Endothelial cell of umbilical vein (primary cell): ENCODE data around the gene RBFOX1. TPM values are rescaled to one million over a fixed set of nuclear protein-coding genes. Genes with fewer than 3 reads are reported as not detected.

ENCODE experiments used
- BruUV-seq: library from RNA; stranded (reverse); fragments of 400-500 nt; replicated peaks from 2 replicates; lab custom pipeline; 2021; lab: Mats Ljungman, UMichigan
- CTCF ChIA-PET: fragments of 300-600, 350-600 bp; sonication (Branson Sonifier 250); formaldehyde crosslinking; loops from one replicate; lab custom pipeline; 2021; ENCODE audit warnings: antibody characterized with exemption, inconsistent platforms; lab: Charles Lee
- POLR2A ChIA-PET: fragments of 300-600, 350-600 bp; sonication (Branson Sonifier 250); formaldehyde crosslinking; loops from one replicate; lab custom pipeline; 2021; ENCODE audit warnings: antibody characterized with exemption, inconsistent platforms; lab: Charles Lee
- DNase-seq: peaks from one replicate; pipeline ENCODE4 v3.0.0-alpha.2; 2011; ENCODE audit warnings: low read depth, low spot score
- FAIRE-seq: peaks from 2 replicates; lab custom pipeline; 2011; peaks lifted over from hg19 to GRCh38; lab: Jason Lieb, UNC
- H2AFZ ChIP-seq: 2 replicates; pipeline ENCODE4 v1.6.0; 2012; ENCODE audit warnings: low read depth, low read length, control low read depth, inconsistent platforms
- H3K27ac ChIP-seq: 2 replicates; pipeline ENCODE4 v1.5.1; 2011; ENCODE audit warnings: low read depth, mild to moderate bottlenecking, control low read depth, low read length, moderate library complexity; ENCODE audit not compliant: insufficient read depth
- H3K27me3 ChIP-seq, 2 experiments: 2 replicates each; pipeline versions ENCODE4 v1.6.0 to v1.6.1; 2011; ENCODE audit warnings: low read length in 2 of 2, mixed read lengths in 1 of 2; ENCODE audit not compliant: control insufficient read depth in 2 of 2, insufficient read depth in 2 of 2
- H3K36me3 ChIP-seq, 2 experiments: 2 replicates in 1 of 2; 3 replicates in 1 of 2; pipeline ENCODE4 v1.5.1; 2011; ENCODE audit warnings: low read length in 2 of 2, mild to moderate bottlenecking in 1 of 2, moderate library complexity in 1 of 2; ENCODE audit not compliant: control insufficient read depth in 2 of 2, insufficient read depth in 2 of 2; ENCODE audit errors: extremely low read depth in 1 of 2
- H3K4me1 ChIP-seq: 3 replicates; pipeline ENCODE4 v1.5.1; 2011; ENCODE audit warnings: mild to moderate bottlenecking, low read length; ENCODE audit not compliant: control insufficient read depth, insufficient read depth; ENCODE audit errors: extremely low read depth
- H3K4me2 ChIP-seq: 2 replicates; pipeline ENCODE4 v1.6.1; 2011; ENCODE audit warnings: low read length, control low read depth, mixed read lengths; ENCODE audit not compliant: insufficient read depth
- H3K4me3 ChIP-seq, 3 experiments: fragments of 200-600 bp in 1 of 3; sonication (generic), shearing (Covaris generic) in 1 of 3; replicated peaks in 1 of 3; 2 replicates each; pipeline ENCODE4 v1.5.1; 2011 to 2016; ENCODE audit warnings: control low read depth in 3 of 3, low read length in 3 of 3, mild to moderate bottlenecking in 2 of 3, inconsistent platforms in 1 of 3, low read depth in 1 of 3, moderate library complexity in 1 of 3; ENCODE audit not compliant: insufficient read depth in 1 of 3
- H3K79me2 ChIP-seq: 2 replicates; pipeline ENCODE4 v1.6.0; 2012; ENCODE audit warnings: low read length, inconsistent platforms; ENCODE audit not compliant: control insufficient read depth, insufficient read depth
- H3K9ac ChIP-seq: replicated peaks from 2 replicates; pipeline ENCODE3; 2011; ENCODE audit warnings: low read length, control low read depth; ENCODE audit not compliant: insufficient read depth; ENCODE audit errors: extremely low read depth
- H3K9me1 ChIP-seq: replicated peaks from 3 replicates; pipeline ENCODE4 v1.6.0; 2011; ENCODE audit warnings: mild to moderate bottlenecking, low read length; ENCODE audit not compliant: control insufficient read depth, insufficient read depth; ENCODE audit errors: extremely low read depth
- H3K9me3 ChIP-seq: replicated peaks from 2 replicates; pipeline ENCODE4 v1.5.1; 2012; ENCODE audit warnings: low read length, inconsistent platforms; ENCODE audit not compliant: control insufficient read depth, insufficient read depth
- H4K20me1 ChIP-seq: replicated peaks from 2 replicates; pipeline ENCODE3; 2011; ENCODE audit warnings: mild to moderate bottlenecking, low read length; ENCODE audit not compliant: control insufficient read depth, insufficient read depth; ENCODE audit errors: extremely low read depth
- EZH2 ChIP-seq: IDR thresholded peaks from 2 replicates; pipeline ENCODE4 v1.6.1; 2012; ENCODE audit warnings: borderline replicate concordance, low read depth, mild to moderate bottlenecking, moderate library complexity, low read length, inconsistent platforms; ENCODE audit not compliant: severe bottlenecking
- FOS ChIP-seq: IDR thresholded peaks from 2 replicates; pipeline ENCODE4 v1.6.1; 2011; ENCODE audit warnings: mild to moderate bottlenecking, low read length, moderate library complexity, borderline replicate concordance; ENCODE audit not compliant: insufficient read depth
- GATA2 ChIP-seq: IDR thresholded peaks from 2 replicates; pipeline ENCODE4 v1.7.0; 2011; ENCODE audit warnings: low read depth, mild to moderate bottlenecking, moderate library complexity, mixed read lengths, low read length; ENCODE audit not compliant: insufficient read length, insufficient read depth
- JUN ChIP-seq: IDR thresholded peaks from 2 replicates; pipeline ENCODE4 v1.6.1; 2011; ENCODE audit warnings: borderline replicate concordance, low read depth; ENCODE audit not compliant: insufficient read length, insufficient read depth
- MYC ChIP-seq: IDR thresholded peaks from one replicate; pipeline ENCODE4 v1.6.1; 2011; ENCODE audit warnings: mild to moderate bottlenecking, low read depth, low read length
- POLR2A ChIP-seq: IDR thresholded peaks from 2 replicates; pipeline ENCODE4 v1.6.1; 2012; ENCODE audit warnings: low read depth, mild to moderate bottlenecking, control low read depth, low read length
- POLR2AphosphoS5 ChIP-seq: IDR thresholded peaks from 2 replicates; pipeline ENCODE4 v1.6.1; 2012; ENCODE audit warnings: low read depth, mild to moderate bottlenecking, control low read depth, low read length, moderate library complexity; ENCODE audit not compliant: insufficient read depth
- dilution Hi-C: fragments of 300-500 bp; cut with MboI; formaldehyde crosslinking; loops from one replicate; pipeline ENCODE4 v1.15.0; 2019; ENCODE audit warnings: low sequenced_read_pairs; ENCODE audit not compliant: extremely low pct_ligation_motif_present
- intact Hi-C: fragments of 100-400 bp; cut with micrococcal nuclease; formaldehyde crosslinking; loops from one replicate; pipeline ENCODE4 v1.10.0; 2022
- polyA plus RNA-seq, 4 experiments: library from polyadenylated mRNA; depleted of rRNA in 3 of 4; stranded (reverse) in 3 of 4; unstranded in 1 of 4; fragments of >200 nt; gene quantifications; 2 replicates each; pipeline versions ENCODE4 v1.2.1 to v1.2.3, GENCODE V29; 2011 to 2012; ENCODE audit warnings: missing spikeins in 1 of 4
- total RNA-seq: library from RNA; stranded (reverse); gene quantifications from 2 replicates; pipeline ENCODE4 v1.2.3, GENCODE V29; 2021
- TF ChIP-seq, protein P1 (sequence below), 2 donors: IDR thresholded peaks; 1 replicate in 1 of 2; 2 replicates in 1 of 2; pipeline ENCODE4 v1.5.1; 2011; ENCODE audit warnings: low read length in 2 of 2, mild to moderate bottlenecking in 2 of 2, moderate library complexity in 2 of 2, control low read depth in 1 of 2, inconsistent platforms in 1 of 2, low read depth in 1 of 2; ENCODE audit not compliant: insufficient read depth in 1 of 2; ENCODE audit errors: extremely low read depth in 1 of 2
- TF ChIP-seq, protein P2 (sequence below): IDR thresholded peaks from 2 replicates; pipeline ENCODE4 v1.6.1; 2011; ENCODE audit not compliant: insufficient read depth, insufficient read length

Gene RBFOX1
- total and polyA plus RNA-seq, 2 donors (not counting 3 experiments of a cell fraction or from before 2014, with no cell fraction given), result not detected

DNA sequence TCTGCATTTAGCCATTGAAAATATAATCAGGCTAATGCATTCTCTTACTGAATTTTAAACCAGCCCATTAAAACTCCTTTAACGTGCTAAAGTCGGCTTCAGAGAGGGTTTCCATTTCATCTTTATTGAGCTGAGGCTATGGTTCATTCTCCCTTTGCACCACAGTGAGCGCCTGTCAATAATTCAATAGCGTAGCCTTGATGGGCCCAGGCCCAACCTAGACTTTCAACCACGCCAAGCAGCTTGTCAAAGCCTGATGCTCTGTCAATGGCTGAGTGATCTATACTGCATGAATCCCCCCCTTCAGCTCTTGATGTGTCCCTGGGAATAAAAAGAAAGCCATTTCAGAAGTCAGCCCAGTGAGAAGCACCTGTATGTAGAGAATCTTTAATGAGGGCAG lies 106.0 kb downstream of the RBFOX1 start:
- no peak for FAIRE-seq
- CTCF ChIA-PET, result no interaction called here

DNA sequence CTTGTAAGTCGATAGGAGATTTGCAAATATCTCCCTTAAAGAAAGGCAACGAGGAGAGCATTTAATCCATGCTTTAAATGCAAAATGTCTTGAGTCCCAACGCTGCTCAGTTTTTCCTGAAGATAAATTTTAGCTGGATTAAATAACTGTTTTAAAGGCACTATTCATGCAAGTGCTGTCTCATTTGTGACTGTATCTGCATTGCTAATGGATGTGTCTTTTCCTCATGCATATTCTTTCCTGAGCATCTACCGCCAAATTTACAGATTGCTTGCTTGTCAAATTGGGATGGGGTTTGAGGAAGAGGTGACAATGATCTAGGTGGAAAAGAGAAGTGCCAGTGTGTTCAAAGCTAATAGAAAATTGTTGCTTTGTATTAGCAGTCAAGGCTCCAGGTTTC lies 106.9 kb downstream of the RBFOX1 start:
- Histone ChIP-seq H3K9ac (no peak overlapping the region), H2AFZ (no peak overlapping the region), H3K9me1 (no peaks in the 10 kb centered on the region), H3K27ac (no peak overlapping the region), H3K36me3 (no peaks in the 10 kb centered on the region), H4K20me1 (no peaks in the 10 kb centered on the region), H3K4me3 (no peak overlapping the region), H3K4me2 (no peak overlapping the region), H3K79me2 (no peaks in the 10 kb centered on the region), H3K27me3 (no peaks in the 10 kb centered on the region), H3K4me1 (no peaks in the 10 kb centered on the region), H3K9me3 (peaks cover 17% of the 10 kb centered on the region)
- FAIRE-seq (no peak), DNase-seq (no peak)
- TF ChIP-seq POLR2A, result no peak
- no peak for TF ChIP-seq JUN
- TF ChIP-seq, protein P1, sequence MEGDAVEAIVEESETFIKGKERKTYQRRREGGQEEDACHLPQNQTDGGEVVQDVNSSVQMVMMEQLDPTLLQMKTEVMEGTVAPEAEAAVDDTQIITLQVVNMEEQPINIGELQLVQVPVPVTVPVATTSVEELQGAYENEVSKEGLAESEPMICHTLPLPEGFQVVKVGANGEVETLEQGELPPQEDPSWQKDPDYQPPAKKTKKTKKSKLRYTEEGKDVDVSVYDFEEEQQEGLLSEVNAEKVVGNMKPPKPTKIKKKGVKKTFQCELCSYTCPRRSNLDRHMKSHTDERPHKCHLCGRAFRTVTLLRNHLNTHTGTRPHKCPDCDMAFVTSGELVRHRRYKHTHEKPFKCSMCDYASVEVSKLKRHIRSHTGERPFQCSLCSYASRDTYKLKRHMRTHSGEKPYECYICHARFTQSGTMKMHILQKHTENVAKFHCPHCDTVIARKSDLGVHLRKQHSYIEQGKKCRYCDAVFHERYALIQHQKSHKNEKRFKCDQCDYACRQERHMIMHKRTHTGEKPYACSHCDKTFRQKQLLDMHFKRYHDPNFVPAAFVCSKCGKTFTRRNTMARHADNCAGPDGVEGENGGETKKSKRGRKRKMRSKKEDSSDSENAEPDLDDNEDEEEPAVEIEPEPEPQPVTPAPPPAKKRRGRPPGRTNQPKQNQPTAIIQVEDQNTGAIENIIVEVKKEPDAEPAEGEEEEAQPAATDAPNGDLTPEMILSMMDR (IDR thresholded peaks at IDR 0.05; ENCODE audit: extremely low read depth in 1 of 2, insufficient read depth in 1 of 2, low read depth in 1 of 2, low read length in 2 of 2), result no peak
- TF ChIP-seq, protein P2, sequence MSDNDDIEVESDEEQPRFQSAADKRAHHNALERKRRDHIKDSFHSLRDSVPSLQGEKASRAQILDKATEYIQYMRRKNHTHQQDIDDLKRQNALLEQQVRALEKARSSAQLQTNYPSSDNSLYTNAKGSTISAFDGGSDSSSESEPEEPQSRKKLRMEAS, result no peak
- no peak for TF ChIP-seq POLR2AphosphoS5
- no peak for TF ChIP-seq GATA2
- TF ChIP-seq MYC, result no peak
- TF ChIP-seq EZH2, result no peak
- TF ChIP-seq FOS, result no peak
- BruUV-seq, result no TSS peak
- intact Hi-C loops, result no loop called here
- dilution Hi-C loops, result no loop called here
- CTCF ChIA-PET, result no interaction called here
- POLR2A ChIA-PET, result no interaction called here

More for the DNA sequence above, 106.0 kb downstream of the RBFOX1 start:
- H3K4me2 ChIP-seq, result no peak overlapping the region
- no peak overlapping the region for H3K9ac ChIP-seq
- H2AFZ ChIP-seq, result no peak overlapping the region
- no peak for TF ChIP-seq EZH2
- no peak for TF ChIP-seq FOS
- no peak for TF ChIP-seq POLR2AphosphoS5
- TF ChIP-seq, protein P2, result no peak
- TF ChIP-seq GATA2, result no peak
- TF ChIP-seq JUN, result no peak
- no TSS peak for BruUV-seq
- DNase-seq, result no peak
- POLR2A ChIA-PET, result no interaction called here
- H3K4me1 ChIP-seq, result no peaks in the 10 kb centered on the region
- no peaks in the 10 kb centered on the region for H3K9me1 ChIP-seq
- H3K36me3 ChIP-seq, result no peaks in the 10 kb centered on the region
- H3K79me2 ChIP-seq, result no peaks in the 10 kb centered on the region
- dilution Hi-C loops (no loop called here), intact Hi-C loops (no loop called here)
- no peaks in the 10 kb centered on the region for H3K27me3 ChIP-seq
- no peaks in the 10 kb centered on the region for H4K20me1 ChIP-seq
- peaks cover 17% of the 10 kb centered on the region for H3K9me3 ChIP-seq
- no peak overlapping the region for H3K27ac ChIP-seq
- no peak overlapping the region for H3K4me3 ChIP-seq
